ENCODE data around the gene NSUN3.

The NSUN3 gene

GRCh38 chr3:94049267-94049666 lies 13.6 kb upstream of the NSUN3 start:
- no peak overlapping the region for H3K4me3 ChIP-seq (ENCODE audit: low read depth, low read length)
- H3K4me1 ChIP-seq (ENCODE audit: control insufficient read depth, insufficient read depth, low read length): no peaks in the 10 kb centered on the region
- no peak overlapping the region for H3K9ac ChIP-seq (ENCODE audit: low read depth, low read length)
- no peaks in the 10 kb centered on the region for H3K9me3 ChIP-seq (ENCODE audit: control insufficient read depth, insufficient read depth, low read length)
- peaks cover 6% of the 10 kb centered on the region for H3K36me3 ChIP-seq (ENCODE audit: control insufficient read depth, insufficient read depth, low read length)
- no peaks in the 10 kb centered on the region for H3K27me3 ChIP-seq (ENCODE audit: control insufficient read depth, insufficient read depth, low read length)

- no peaks in the 10 kb centered on the region for H3K4me1 ChIP-seq (ENCODE audit: control insufficient read depth, insufficient read depth, low read length)
- H3K4me3 ChIP-seq (ENCODE audit: low read depth, low read length): no peak overlapping the region
- no peaks in the 10 kb centered on the region for H3K36me3 ChIP-seq (ENCODE audit: control insufficient read depth, insufficient read depth, low read length)
- no peaks in the 10 kb centered on the region for H3K9me3 ChIP-seq (ENCODE audit: control insufficient read depth, insufficient read depth, low read length)
- H3K27me3 ChIP-seq (ENCODE audit: control insufficient read depth, insufficient read depth, low read length): no peaks in the 10 kb centered on the region
- H3K9ac ChIP-seq (ENCODE audit: low read depth, low read length): no peak overlapping the region
Measured at GRCh38 chr3:94050546-94050945, 12.3 kb upstream of the NSUN3 start.

GRCh38 chr3:94061297-94061696 lies 1.6 kb upstream of the NSUN3 start:
- Histone ChIP-seq H3K36me3 (ENCODE audit: control insufficient read depth, insufficient read depth, low read length) (no peaks in the 10 kb centered on the region), H3K9ac (ENCODE audit: low read depth, low read length) (no peak overlapping the region), H3K4me3 (ENCODE audit: low read depth, low read length) (no peak overlapping the region), H3K27me3 (ENCODE audit: control insufficient read depth, insufficient read depth, low read length) (no peaks in the 10 kb centered on the region), H3K9me3 (ENCODE audit: control insufficient read depth, insufficient read depth, low read length) (no peaks in the 10 kb centered on the region), H3K4me1 (ENCODE audit: control insufficient read depth, insufficient read depth, low read length) (peaks cover 4% of the 10 kb centered on the region)

- peak overlapping the region; percentile 73 for H3K4me3 ChIP-seq (ENCODE audit: low read depth, low read length)
- no peaks in the 10 kb centered on the region for H3K9me3 ChIP-seq (ENCODE audit: control insufficient read depth, insufficient read depth, low read length)
- H3K36me3 ChIP-seq (ENCODE audit: control insufficient read depth, insufficient read depth, low read length): no peaks in the 10 kb centered on the region
- H3K4me1 ChIP-seq (ENCODE audit: control insufficient read depth, insufficient read depth, low read length): peaks cover 4% of the 10 kb centered on the region
- no peaks in the 10 kb centered on the region for H3K27me3 ChIP-seq (ENCODE audit: control insufficient read depth, insufficient read depth, low read length)
- peak overlapping the region; percentile 91 for H3K9ac ChIP-seq (ENCODE audit: low read depth, low read length)
Measured at GRCh38 chr3:94063496-94064119, 747 bp downstream of the NSUN3 start.

GRCh38 chr3:94064243-94064860 lies 1.5 kb downstream of the NSUN3 start:
- Histone ChIP-seq H3K9ac (ENCODE audit: low read depth, low read length) (no peak overlapping the region), H3K36me3 (ENCODE audit: control insufficient read depth, insufficient read depth, low read length) (no peaks in the 10 kb centered on the region), H3K4me3 (ENCODE audit: low read depth, low read length) (no peak overlapping the region), H3K27me3 (ENCODE audit: control insufficient read depth, insufficient read depth, low read length) (no peaks in the 10 kb centered on the region), H3K9me3 (ENCODE audit: control insufficient read depth, insufficient read depth, low read length) (no peaks in the 10 kb centered on the region), H3K4me1 (ENCODE audit: control insufficient read depth, insufficient read depth, low read length) (peaks cover 4% of the 10 kb centered on the region)

GRCh38 chr3:94065122-94065521 lies 2.3 kb downstream of the NSUN3 start:
- no peak overlapping the region for H3K4me3 ChIP-seq (ENCODE audit: low read depth, low read length)
- H3K27me3 ChIP-seq (ENCODE audit: control insufficient read depth, insufficient read depth, low read length): no peaks in the 10 kb centered on the region
- no peaks in the 10 kb centered on the region for H3K36me3 ChIP-seq (ENCODE audit: control insufficient read depth, insufficient read depth, low read length)
- peaks cover 4% of the 10 kb centered on the region for H3K4me1 ChIP-seq (ENCODE audit: control insufficient read depth, insufficient read depth, low read length)
- H3K9me3 ChIP-seq (ENCODE audit: control insufficient read depth, insufficient read depth, low read length): no peaks in the 10 kb centered on the region
- H3K9ac ChIP-seq (ENCODE audit: low read depth, low read length): no peak overlapping the region

- Histone ChIP-seq H3K9me3 (ENCODE audit: control insufficient read depth, insufficient read depth, low read length) (no peaks in the 10 kb centered on the region), H3K4me1 (ENCODE audit: control insufficient read depth, insufficient read depth, low read length) (peaks cover 4% of the 10 kb centered on the region), H3K36me3 (ENCODE audit: control insufficient read depth, insufficient read depth, low read length) (no peaks in the 10 kb centered on the region), H3K9ac (ENCODE audit: low read depth, low read length) (no peak overlapping the region), H3K4me3 (ENCODE audit: low read depth, low read length) (no peak overlapping the region), H3K27me3 (ENCODE audit: control insufficient read depth, insufficient read depth, low read length) (no peaks in the 10 kb centered on the region)
Measured at GRCh38 chr3:94065819-94066480, 3.1 kb downstream of the NSUN3 start.

- Histone ChIP-seq H3K27me3 (ENCODE audit: control insufficient read depth, insufficient read depth, low read length) (no peaks in the 10 kb centered on the region), H3K9ac (ENCODE audit: low read depth, low read length) (no peak overlapping the region), H3K4me1 (ENCODE audit: control insufficient read depth, insufficient read depth, low read length) (peaks cover 4% of the 10 kb centered on the region), H3K4me3 (ENCODE audit: low read depth, low read length) (no peak overlapping the region), H3K9me3 (ENCODE audit: control insufficient read depth, insufficient read depth, low read length) (no peaks in the 10 kb centered on the region), H3K36me3 (ENCODE audit: control insufficient read depth, insufficient read depth, low read length) (no peaks in the 10 kb centered on the region)
Measured at GRCh38 chr3:94066506-94067500, 3.9 kb downstream of the NSUN3 start.

- no peaks in the 10 kb centered on the region for H3K36me3 ChIP-seq (ENCODE audit: control insufficient read depth, insufficient read depth, low read length)
Measured at GRCh38 chr3:94069194-94069813, 6.4 kb downstream of the NSUN3 start.

GRCh38 chr3:94070341-94070911 lies 7.6 kb downstream of the NSUN3 start:
- no peak overlapping the region for H3K9ac ChIP-seq (ENCODE audit: low read depth, low read length)
- H3K36me3 ChIP-seq (ENCODE audit: control insufficient read depth, insufficient read depth, low read length): no peaks in the 10 kb centered on the region
- no peaks in the 10 kb centered on the region for H3K27me3 ChIP-seq (ENCODE audit: control insufficient read depth, insufficient read depth, low read length)
- H3K4me1 ChIP-seq (ENCODE audit: control insufficient read depth, insufficient read depth, low read length): no peaks in the 10 kb centered on the region
- H3K4me3 ChIP-seq (ENCODE audit: low read depth, low read length): no peak overlapping the region
- no peaks in the 10 kb centered on the region for H3K9me3 ChIP-seq (ENCODE audit: control insufficient read depth, insufficient read depth, low read length)

More at GRCh38 chr3:94069194-94069813, 6.4 kb downstream of the NSUN3 start:
- Histone ChIP-seq H3K4me1 (ENCODE audit: control insufficient read depth, insufficient read depth, low read length) (no peaks in the 10 kb centered on the region), H3K27me3 (ENCODE audit: control insufficient read depth, insufficient read depth, low read length) (no peaks in the 10 kb centered on the region), H3K9ac (ENCODE audit: low read depth, low read length) (no peak overlapping the region), H3K4me3 (ENCODE audit: low read depth, low read length) (no peak overlapping the region), H3K9me3 (ENCODE audit: control insufficient read depth, insufficient read depth, low read length) (no peaks in the 10 kb centered on the region)
